ENCODE results near the gene HDAC5.

DNA sequence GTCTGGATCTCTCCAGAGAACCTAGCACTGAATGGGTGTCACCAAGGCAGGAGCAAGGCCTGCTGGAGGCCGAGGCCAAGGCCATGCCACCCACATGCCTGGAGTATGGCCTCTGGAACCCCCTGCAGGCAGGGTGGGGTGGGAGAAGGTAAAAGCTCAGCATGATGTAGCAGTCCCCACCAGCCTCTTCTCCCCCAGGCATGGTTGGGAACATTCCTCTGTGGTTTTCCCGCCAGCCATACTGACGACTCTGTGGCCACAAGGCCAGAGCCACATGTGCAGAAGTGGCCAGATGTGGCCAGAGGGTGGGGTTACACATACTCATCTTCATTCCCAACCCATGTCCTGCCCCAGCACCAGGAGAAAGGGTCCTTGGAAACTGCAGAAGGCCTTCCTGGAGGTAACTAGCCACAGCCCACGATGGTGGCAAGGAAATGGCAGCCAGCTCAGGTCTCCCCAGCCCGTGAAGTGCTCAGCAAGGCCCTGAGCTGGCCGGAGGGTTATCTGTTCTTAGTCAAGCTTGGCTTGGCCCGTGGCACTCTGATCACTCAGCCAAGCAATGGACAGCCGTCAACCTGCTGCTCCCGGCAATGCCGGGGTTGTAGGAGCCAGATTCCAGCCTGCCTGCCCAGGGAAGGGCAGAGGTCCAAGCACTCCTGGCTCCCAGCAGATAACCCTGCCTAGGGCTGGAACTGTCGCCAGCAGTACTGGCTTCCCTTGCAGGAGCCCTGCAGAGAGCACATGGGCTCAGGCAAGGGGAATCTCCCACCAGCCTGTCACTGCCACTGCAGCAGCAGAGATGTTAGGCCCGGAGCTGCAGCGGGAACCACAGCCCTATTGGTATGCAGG, 26.1 kb downstream of the HDAC5 start:
- TF ChIP-seq ZNF274 (IDR thresholded peaks at IDR 0.05; ENCODE audit: low read depth, low read length) (no peak), YY1 (IDR thresholded peaks at IDR 0.05; ENCODE audit: insufficient read depth, insufficient read length) (no peak)
